COR-L47 (cell line): ENCODE results near the gene ATL2.
A peak's percentile ranks its signal among the peaks of the same experiment; 100 is the strongest.
"Not testable (repeated sequence)": the region's sequence is repeated elsewhere in the genome, so short reads cannot be mapped to it uniquely, and the experiment has no call there.

ENCODE experiments used
- DNase-seq: peaks from one replicate; lab custom pipeline; 2025; lab: John Stamatoyannopoulos, UW

ATL2 gene

GRCh38 chr2:38390947-38391346 is 13.9 kb upstream of the ATL2 start:
- DNase-seq, result no peak

GRCh38 chr2:38387887-38388286 is 10.8 kb upstream of the ATL2 start:
- no peak for DNase-seq

- DNase-seq, result no peak
Measured at GRCh38 chr2:38386821-38387220, 9.7 kb upstream of the ATL2 start.

GRCh38 chr2:38386377-38386776 is 9.3 kb upstream of the ATL2 start:
- DNase-seq, result no peak

GRCh38 chr2:38384338-38384737 is 7.3 kb upstream of the ATL2 start:
- no peak for DNase-seq

- DNase-seq, result not testable (repeated sequence)
Measured at GRCh38 chr2:38383741-38384140, 6.7 kb upstream of the ATL2 start.

GRCh38 chr2:38381381-38382143 is 4.5 kb upstream of the ATL2 start:
- no peak for DNase-seq

GRCh38 chr2:38380397-38381130 is 3.5 kb upstream of the ATL2 start:
- no peak for DNase-seq

- DNase-seq, result peak; percentile 52
Measured at GRCh38 chr2:38376346-38377049, 575 bp downstream of the ATL2 start.

GRCh38 chr2:38375696-38376345 is 1.3 kb downstream of the ATL2 start:
- DNase-seq, result no peak

- no peak for DNase-seq
Measured at GRCh38 chr2:38374984-38375383, 2.1 kb downstream of the ATL2 start.

GRCh38 chr2:38371235-38371634 is 5.8 kb downstream of the ATL2 start:
- DNase-seq, result no peak

GRCh38 chr2:38370664-38371063 is 6.4 kb downstream of the ATL2 start:
- no peak for DNase-seq

- DNase-seq, result no peak
Measured at GRCh38 chr2:38362232-38362631, 14.8 kb downstream of the ATL2 start.

GRCh38 chr2:38360177-38360576 is 16.9 kb downstream of the ATL2 start:
- DNase-seq, result no peak

GRCh38 chr2:38353402-38353801 is 23.7 kb downstream of the ATL2 start:
- no peak for DNase-seq

GRCh38 chr2:38352336-38352735 is 24.7 kb downstream of the ATL2 start:
- DNase-seq, result no peak

- no peak for DNase-seq
Measured at GRCh38 chr2:38345323-38346038, 31.6 kb downstream of the ATL2 start.

GRCh38 chr2:38344813-38345212 is 32.3 kb downstream of the ATL2 start:
- no peak for DNase-seq

GRCh38 chr2:38343212-38343611 is 33.9 kb downstream of the ATL2 start:
- no peak for DNase-seq

- DNase-seq, result no peak
Measured at GRCh38 chr2:38336621-38337020, 40.5 kb downstream of the ATL2 start.

- DNase-seq, result no peak
Measured at GRCh38 chr2:38330754-38331153, 46.3 kb downstream of the ATL2 start.
